ENCODE results near the gene NRXN3.

DNA sequence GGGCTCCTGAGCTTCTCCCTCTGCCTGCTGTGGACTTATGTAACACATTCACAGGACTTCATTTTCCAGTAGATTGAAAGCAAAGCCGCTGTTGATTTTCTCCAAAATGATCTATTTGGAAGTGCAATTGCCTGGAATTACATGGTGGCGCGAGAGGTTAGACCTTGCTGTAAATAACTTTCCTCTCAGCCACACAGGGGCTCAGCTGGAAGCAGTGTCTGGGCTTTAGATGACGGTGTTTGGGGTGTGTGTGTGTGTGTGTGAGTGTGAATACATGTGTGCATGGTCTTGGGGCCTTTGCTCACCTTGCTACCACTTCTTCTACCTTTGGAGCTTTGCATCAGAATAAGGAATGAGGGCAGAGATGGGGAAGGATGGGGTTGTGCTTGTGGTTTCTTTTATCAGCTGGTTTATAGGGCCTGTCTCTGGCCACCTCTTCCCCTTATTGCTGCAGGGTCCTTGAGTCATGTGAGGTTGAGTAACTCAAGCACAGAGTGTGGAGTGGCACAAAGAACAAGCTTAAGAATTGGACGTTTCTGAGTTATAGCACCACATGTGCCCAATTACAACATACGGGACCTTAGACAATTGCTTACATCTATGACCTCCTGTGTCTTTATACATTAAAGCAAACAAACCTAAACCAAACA, 280.6 kb downstream of the NRXN3 start:
- TF ChIP-seq EZH2phosphoT487 (IDR thresholded peaks at IDR 0.05; ENCODE audit: insufficient read depth, low read depth): no peak
- no peak for TF ChIP-seq EZH2 (IDR thresholded peaks at IDR 0.05; ENCODE audit: insufficient read depth, poor library complexity, severe bottlenecking)
